CD4-positive, alpha-beta T cell treated with Interleukin-10 for 1 hour (primary cell): ENCODE data around the gene NKAIN4.

ENCODE experiments used
- DNase-seq: peaks from one replicate; pipeline ENCODE4 v3.0.0-alpha.2; 2020

The NKAIN4 gene

GRCh38 chr20:63287697-63288580, 33.7 kb upstream of the NKAIN4 start:
- DNase-seq = no peak

GRCh38 chr20:63286781-63287696, 32.8 kb upstream of the NKAIN4 start:
- DNase-seq = no peak

DNA sequence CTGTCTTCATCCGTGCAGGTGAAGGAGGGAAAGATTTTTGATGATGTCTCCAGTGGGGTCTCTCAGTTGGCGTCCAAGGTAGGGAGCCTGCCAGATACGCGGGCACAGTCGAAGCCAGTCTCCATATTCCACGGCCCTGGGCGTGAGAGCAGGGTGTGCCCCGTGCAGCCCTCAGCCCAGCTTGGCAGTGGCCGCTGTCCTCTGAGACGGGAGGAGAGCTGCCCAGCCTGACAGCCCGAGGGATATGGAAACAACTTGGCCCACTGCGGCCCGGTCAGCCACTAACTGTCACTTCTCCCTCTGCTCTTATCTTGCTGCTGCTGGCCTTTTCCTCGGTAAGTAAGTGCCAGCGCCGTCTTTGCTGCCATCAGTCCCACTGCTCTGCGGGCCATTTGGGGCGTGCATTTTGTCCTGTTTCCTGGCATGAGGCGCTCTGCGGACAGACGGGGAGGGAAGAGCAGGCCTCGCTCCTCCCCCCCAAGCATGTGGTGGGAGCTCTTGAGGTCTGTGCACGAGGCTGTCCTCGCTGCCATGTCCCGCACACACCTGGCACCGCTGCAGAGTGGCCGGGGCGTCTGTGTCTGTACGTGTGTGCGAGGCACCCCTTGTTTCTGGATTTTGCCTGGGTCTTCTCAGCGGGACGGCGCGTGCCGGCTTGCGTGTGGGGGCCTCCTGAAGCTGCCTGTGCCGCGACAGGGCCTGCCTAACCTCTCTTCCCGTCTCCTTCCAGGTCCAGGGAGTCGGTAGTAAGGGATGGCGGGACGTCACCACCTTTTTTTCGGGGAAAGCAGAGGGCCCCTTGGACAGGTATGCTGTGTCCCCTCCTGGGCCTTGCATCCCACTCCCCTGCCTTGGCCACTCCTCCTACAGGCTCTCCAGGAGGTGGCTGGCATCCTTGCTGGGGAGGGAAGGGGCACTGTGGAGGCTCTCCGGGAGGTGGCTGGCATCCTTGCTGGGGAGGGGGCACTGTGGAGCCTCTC, 31.7 kb upstream of the NKAIN4 start:
- DNase-seq = no peak

DNA sequence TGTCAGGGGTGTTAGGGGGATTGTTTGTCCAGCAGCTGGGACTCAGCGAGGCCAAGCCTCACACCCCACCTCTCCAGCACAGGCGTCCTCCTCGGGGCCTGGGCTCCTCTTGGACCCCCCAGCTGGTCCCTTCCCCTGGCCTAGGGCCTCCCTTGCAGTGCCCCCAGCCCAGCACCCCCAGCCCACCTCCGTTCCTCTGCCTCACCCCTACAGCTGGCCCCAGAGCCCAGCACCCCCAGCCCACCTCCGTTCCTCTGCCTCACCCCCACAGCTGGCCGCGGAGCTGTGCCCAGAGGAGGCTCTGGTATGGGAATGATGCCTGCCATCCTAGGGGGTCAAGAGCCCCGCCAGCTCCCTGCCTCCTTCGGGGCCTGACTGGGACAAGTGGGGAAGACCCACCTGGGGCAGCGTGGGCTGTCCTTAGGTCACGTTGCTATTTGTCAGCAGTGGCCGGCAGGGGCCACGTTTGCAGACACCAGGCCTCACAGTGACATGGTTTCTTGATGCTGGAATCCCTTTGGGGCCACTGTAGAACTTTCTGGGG, 30.8 kb upstream of the NKAIN4 start:
- DNase-seq = no peak

DNA sequence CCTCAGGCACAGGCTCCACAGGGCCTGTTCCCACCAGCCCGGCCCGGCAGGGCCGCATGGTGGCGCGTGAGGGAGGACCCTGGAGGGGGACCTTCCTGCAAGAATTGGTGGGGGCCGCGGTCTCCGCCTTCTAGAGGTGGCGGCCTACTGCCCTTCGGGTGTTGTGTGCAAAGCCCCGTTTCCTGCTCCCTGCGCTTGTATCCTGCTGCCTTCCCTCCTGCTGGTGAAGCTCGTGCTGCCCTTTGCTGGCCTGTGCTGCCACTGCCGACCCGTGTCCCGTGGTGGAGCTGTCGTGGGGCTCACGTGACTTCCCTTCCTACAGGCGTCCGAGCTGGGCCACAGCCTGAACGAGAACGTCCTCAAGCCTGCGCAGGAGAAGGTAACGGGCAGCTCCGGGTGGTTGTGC, 30.3 kb upstream of the NKAIN4 start:
- no peak for DNase-seq

DNA sequence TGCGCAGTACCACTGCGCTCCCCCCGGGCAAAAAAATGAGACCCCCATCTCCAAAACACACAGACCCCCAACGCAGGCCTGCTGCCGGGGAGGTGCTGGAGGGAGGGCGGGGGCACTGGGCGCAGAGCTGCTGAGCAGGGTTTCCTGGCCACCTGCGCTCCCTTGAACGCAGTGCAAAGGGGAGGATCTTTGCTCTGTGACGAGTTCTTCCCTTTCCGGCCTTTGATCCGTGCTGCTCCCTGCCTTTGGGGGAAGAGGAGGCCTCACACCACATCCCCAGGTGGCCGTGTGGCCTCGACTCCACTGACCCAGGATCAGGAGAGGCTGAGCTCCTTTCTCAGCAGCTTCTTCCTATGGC, 29.8 kb upstream of the NKAIN4 start:
- peak; percentile 25 for DNase-seq

DNA sequence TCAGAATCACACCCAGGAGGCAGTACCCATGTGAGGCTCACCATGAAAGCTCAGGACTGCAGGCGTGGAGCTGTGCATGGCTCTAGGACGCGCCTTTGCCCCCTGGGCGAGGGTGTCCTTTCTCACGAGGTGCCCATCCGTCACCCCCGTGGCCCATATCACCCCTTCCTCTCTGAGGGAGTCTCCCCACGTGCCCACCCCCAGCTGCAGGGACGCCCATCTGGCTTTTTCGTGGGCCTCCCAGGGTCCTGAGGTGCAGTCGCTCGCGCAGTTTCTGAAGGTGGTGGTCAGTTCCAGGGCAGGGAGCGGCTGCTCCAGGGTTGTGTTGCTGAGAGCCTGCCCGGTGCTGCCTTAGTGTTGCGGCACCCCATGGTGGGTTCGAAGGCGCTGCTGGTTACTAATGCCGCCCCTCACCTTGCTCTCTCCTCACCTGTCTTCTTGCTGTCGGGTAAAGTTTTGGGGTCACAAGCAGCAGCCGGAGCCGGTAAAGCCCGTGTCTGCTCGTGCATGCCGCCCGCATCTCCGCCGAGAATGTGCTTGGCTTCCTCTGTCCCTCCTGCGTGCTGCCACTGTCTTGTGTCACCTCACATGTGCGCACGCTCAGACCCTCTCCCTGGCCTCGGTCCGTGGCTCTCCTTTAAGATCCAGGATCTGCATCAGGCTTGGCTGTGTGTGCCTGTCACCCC, 29.3 kb upstream of the NKAIN4 start:
- DNase-seq = no peak

DNA sequence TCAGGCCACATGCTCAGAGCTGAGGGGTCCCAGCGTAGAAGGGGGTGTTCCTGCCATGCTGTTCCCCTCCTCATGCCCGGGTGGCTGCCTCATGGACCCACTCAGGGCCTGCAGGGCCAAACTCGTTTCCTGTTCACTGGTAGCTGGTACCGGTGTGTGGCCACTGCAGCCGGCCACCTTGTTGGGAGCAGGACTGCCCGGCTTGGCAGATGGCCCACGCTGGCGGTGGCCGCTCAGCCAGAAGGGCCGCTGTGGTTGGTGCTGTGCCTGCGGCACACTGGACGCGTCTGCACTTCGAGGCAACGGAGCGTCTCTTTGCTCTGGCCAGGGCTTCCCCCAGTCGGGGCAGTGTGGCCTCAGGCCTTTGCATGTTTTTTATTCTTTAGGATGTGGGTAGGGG, 28.7 kb upstream of the NKAIN4 start:
- DNase-seq = no peak

DNA sequence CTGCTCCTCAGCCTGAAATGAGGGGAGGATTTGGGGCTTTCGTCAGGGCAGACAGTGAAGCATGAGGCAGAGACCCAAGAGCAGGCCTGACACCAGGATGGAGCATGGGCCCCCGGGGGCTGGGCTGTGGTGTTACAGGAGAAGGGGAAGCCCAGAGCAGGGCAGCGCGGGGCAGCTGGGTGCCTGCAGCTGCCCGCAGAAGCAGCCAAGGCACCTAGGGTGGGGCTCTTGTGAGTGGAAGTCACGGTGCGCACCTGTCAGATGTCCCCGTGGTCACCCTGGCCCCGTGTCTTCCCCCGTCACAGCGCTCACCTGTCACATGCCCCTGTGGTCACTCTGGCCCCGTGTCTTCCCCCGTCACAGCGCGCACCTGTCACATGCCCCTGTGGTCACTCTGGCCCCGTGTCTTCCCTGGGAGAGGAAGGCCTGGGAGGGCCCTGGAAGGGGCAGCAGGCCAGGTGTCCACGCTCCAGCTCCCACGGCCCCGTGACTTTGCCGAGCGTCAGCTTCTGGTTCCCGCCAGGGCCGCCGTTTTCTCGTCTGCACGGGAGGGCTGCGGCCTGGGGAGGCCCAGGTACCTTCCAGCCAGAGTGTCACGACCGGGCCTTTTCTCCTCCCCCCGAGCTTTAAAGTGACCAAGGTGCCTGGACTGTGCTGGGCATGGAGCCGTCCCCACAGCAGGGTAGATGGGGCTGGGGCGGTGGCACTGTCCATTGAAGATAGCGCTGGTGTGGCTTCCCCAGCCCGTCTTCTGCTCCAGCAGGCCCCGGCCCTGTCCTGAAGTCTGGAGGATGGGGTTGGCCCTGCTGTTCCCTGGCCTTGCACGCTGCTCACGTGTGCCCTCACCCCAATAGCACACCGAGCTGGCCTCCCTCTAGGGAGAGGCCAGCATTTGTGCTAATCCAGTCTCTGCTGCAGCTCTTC, 27.7 kb upstream of the NKAIN4 start:
- DNase-seq = no peak

- no peak for DNase-seq
Observed at GRCh38 chr20:63280929-63281545, 26.8 kb upstream of the NKAIN4 start.

DNA sequence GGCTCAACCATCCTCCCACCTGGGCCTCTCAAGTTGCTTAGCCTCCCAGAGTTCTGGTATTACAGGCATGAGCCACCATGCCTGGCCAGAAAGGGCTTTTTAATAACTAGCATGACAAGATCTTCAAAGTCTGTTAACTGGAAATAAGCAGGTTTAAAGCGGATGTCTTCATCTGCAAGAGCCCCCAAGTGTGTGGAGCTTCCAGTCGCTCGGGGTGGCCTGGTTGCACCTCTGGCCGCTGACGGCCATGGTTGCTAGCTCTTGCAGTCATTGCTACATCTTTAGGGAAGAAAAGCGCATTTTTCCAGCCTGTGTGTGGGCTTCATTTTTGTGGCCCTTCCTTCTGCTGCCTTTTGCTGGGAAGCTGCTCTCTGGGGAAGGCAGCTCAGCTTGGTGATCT, 26.1 kb upstream of the NKAIN4 start:
- DNase-seq = no peak

DNA sequence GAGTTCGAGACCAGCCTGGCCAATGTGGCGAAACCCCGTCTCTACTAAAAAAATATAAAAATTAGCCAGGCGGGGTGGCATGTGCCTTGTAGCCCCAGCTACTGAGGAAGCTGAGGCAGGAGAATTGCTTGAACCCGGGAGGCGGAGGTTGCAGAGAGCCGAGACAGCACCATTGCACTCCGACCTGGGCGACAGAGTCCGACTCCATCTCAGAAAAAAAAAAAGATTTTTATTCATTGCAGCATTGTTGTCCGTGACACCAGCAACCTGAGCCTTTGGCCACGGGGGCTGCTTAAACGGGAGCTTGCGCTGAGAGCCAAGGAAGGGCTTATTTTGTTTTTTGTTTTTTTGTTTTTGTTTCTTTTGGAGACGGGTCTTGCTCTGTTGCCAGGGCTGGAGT, 25.7 kb upstream of the NKAIN4 start:
- DNase-seq = no peak

DNA sequence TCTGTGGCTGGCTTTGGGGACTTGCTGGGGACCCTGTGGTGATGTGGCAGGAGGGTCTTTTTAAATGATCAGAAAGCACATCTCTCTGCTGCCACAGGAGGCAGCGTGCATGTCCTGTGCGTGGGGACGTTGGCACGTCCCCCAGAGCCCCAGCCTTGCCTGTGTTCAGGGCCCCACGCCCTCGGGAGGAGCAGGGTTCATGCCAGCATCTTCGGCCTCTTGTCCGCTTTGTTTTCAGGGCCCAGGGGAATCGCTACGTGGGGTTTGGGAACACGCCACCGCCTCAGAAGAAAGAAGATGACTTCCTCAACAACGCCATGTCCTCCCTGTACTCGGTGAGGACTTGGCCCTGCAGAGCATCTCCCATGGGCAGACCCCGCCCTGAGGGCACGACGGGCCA, 24.4 kb upstream of the NKAIN4 start:
- DNase-seq = no peak

GRCh38 chr20:63277466-63278272, 23.4 kb upstream of the NKAIN4 start:
- DNase-seq = no peak

DNA sequence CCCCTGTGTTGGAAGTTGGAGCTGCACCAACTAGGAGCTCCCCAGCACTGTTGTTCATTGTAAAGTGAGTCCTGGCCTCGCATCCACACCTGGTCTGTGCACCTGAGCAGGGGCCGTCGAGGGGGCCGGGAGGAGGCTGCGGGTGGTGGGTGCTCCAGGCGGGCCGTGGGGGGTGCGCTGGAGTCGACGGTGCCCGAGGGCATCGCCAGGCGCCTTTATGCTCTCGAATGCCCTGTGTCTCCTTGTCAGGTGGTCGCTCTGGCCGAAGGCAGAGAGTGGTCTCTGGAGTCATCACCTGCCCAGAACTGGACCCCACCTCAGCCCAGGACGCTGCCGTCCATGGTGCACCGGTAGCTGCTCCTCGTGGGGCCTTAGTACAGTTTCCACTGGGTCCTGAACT, 22.7 kb upstream of the NKAIN4 start:
- no peak for DNase-seq

DNA sequence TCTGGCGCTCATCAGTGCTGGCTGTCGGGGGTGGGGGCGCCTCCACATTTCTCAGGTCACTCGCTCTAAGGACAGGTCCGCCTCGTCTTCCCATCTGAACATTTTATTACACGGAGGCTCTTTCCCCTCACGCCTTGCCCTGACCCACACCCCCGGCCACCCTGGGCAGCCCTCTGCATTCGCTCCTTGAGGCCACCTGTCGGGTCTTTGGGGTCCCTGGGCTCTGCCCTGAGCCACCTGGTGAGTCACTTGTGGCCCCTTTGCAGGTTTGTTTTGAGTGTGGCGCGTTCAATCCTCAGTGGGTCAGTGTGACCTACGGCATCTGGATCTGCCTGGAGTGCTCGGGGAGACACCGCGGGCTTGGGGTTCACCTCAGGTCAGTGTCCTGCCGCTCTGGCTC, 21.6 kb upstream of the NKAIN4 start:
- DNase-seq = no peak

- no peak for DNase-seq
Observed at GRCh38 chr20:63274381-63275228, 20.3 kb upstream of the NKAIN4 start.

GRCh38 chr20:63273635-63274380, 19.5 kb upstream of the NKAIN4 start:
- no peak for DNase-seq
